IPS DF 19.7 (cell line): Measurements from ENCODE around the gene SRBD1.

Experiments
- DNase-seq: peaks from one replicate; pipeline ENCODE4 v3.0.0-alpha.2; 2013; ENCODE audit warnings: low read depth, low spot score

SRBD1 gene

DNA sequence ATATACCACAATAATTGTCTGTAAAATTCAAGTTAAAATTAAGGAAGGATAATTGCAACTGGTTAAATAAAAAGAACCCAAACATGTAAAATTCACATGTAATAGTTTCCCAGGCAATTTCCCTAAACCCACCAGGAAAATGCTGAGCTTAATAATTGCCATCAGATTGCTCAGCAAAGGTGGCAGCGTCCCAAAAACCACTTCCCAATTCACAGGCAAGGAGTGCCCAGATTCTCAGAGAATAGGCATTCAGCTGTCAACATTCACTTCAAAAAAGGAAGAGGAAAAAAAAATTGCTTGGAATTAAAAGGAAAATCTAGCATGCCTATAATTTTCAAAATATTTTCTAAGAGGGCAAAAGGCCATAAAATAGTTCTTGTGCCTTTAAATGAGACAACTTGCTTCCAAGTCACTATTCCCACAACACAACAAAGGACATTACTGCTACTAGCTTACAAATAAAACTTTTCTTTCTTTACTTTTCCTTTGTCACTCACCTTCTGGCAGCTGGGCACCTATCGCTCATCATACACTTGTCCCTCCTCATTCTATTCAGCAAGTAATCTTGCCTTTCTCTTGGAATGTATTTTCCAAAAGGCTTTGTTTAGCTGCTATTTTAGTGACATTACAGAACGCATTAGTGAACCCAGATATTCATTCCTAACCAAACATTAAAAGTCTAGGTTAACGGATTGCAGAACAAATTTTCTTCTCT lies 15.2 kb downstream of the SRBD1 start:
- DNase-seq, result no peak

DNA sequence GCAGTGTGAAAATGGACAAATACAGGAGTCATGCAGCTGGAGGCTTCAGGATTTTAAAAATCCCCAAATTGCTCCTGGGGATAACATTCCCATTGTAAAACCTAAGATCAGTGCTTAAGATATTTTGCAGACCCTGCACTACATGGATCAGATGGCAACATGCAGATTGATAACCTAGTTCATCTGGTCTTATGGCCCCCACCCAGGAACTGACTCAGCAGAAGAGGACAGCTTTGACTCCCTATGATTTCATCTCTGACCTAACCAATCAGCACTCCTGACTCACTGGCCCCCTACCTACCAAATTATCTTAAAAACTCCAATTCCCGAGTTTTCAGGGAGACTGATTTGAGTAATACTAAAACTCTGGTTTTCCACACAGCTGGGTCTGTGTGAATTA lies 20.0 kb downstream of the SRBD1 start:
- no peak for DNase-seq

DNA sequence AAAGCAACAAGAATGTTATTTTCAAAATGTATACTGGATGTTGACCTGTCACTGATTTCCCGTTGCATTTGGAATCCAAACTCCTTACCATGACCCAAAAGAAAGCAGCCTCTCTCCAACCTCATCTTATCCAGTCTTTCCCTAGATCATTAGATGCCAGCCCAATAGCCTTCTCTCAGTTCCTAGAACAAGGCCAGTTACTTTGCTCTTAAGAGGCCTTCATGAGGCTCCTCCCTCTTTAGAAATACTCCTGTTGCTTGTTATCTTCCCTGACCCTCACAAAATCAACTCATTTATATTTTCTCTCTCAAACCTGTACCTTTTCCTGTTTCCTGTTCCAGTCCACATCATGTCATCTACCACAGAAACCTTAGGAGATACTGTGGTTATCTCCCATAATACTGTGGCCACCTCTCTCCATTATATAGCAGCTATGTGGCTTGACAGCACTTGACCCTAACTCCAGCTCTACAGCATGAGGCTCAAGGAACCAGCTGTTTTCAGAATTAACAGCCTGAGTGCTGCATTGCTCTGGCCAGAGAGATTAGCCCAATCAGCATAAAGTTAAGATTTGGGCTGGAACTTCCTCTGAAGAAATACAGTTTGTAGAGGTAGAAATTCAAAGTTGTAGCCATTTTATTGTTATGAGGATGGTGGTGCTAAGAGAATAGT lies 22.8 kb downstream of the SRBD1 start:
- DNase-seq, result no peak

DNA sequence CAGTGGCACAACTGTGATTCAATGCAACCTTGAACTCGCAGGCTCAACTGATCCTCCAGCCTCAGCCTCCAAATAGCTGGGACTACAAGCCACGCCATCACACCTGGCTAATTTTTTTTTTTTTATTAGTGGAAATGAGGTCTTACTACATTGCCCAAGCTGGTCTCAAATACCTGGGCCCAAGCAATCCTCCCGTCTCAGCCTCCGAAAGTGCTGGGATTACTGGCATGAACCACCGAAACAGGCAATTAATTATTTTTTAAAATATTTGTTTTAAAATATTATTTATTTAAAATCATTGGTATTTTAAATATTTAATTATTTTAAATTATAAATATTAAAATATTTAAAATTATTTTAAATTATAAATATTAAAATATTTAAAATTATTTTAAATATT lies 24.5 kb downstream of the SRBD1 start:
- no peak for DNase-seq

DNA sequence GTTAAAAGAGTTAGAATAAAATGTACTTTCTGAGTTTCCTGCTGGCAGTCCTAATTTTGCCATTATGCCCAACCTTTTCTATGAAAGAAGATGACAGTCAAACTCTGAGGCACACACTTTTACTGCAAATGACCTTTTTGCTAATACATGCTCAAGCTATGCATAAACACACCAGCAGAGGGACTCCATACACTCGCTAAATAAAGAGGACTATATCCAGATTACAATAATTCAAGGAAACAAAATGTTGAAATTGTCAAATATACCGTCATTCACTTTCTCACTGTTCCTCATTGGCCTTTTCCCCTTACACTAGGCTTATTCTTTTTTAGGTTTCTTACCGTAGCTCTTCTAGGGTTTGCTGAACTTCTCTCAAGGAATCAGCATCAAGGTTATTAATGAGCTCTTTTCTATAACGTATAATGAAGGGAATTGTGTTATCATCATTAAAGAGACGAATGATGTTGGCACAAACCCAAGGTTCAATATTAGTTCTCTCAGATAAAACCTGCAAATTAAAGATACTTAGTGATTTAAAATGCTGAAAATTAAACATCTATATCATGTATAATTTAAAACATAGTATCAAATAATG lies 25.7 kb downstream of the SRBD1 start:
- no peak for DNase-seq

DNA sequence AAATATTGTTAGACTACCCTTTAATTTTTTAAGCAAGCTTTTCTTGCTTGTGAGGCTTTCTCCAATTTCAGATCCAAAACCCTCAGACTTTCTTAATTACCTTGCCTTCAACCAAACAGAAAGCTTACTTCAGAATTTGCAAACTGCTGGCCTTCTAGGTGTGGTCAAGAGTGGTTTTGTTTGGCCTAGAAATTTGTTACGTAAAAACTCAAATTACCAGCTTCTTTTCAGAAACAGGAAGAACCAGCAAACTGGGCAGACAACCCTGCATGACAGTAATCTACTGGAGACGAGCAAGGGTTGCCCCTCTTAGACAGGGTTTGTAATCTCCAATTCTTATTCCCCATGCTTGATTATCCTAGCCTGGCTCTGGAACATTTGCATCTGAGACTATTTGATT lies 27.1 kb downstream of the SRBD1 start:
- no peak for DNase-seq

DNA sequence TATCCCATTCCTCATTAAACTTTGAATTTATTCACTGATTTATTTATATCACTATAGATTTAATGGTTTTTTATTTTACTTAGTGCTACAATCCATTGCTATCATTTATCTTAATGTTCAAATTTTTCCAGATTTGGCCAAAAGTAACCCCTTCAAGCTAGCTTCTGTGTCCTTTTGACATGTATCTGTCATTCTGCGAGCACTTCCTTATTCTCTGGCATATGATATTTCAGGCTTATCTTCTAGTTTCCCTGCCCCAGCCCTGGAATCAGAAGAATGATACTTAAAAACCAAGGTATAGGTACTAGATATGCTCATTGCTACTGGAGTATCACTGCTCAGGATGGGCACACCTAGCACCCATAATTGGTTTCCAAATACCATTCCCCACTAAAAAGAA lies 28.5 kb downstream of the SRBD1 start:
- no peak for DNase-seq

DNA sequence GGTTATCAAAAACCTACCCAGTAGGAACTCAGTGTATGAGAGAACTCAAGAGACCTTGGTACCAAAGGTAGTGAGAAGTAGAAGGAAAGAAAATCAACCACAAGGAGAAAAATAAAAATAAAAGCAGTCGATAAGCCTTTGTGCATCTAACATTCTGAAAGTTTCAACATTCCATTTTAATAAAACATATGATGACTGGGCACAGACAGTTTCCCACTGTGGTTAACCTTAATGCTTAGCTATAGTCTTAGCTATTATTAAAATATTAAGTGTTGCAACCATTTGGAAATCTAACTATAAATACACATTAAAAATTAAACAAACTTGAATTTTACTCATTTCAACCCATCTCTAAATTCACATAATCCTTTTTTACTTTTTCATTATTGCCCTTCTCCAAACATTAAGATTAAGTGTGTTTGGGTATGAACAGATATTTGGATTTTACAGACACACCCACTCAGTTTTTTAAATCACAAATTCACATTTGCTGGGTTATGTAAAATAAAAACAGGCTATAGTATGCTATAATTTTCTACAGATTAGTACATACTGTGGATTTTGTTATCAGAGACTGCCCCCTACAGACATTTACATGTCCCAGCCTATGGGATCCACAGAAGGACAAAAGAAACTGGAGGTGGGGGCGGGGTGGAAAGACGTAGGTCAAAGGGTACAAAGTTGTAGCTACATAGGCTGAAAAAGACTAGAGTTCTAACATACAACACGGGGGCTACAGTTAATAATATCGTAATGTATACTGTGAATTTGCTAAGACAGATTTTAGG lies 32.8 kb downstream of the SRBD1 start:
- DNase-seq, result no peak

DNA sequence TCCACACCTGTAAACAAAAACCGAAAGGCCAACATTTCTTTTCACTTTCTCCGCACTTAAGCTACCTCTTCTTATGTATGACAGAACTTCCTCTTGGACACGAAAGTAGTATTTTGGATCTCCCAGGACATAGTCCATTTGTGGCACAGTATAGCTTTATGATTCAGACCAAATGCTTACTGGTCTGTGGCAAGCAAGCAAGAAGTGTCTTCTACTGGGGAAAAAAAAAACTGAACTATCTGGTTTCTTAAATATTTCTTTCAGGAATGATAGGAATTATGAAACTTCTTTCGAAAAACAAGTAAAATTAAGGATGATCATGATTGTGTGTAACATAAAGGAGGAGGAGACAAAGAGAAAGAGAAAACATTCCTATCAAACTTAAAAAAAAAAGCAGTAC lies 33.6 kb downstream of the SRBD1 start:
- no peak for DNase-seq

DNA sequence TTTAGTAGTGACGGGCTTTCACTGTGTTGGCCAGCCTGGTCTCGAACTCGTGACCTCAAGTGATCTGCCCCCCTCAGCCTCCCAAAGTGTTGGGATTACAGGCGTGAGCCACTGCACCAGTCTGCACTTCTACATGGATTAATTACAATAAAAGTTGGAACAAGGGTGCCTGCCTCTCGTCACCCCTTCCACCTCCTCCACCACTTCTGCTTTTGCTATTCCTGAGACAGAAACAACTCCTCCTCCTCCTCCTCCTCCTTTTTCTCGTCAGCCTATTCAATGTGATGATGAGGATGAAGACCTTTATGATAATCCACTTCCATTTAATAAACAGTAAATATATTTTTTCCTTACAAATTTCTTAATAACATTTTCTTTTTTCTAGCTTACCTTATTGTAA lies 35.2 kb downstream of the SRBD1 start:
- DNase-seq, result no peak

DNA sequence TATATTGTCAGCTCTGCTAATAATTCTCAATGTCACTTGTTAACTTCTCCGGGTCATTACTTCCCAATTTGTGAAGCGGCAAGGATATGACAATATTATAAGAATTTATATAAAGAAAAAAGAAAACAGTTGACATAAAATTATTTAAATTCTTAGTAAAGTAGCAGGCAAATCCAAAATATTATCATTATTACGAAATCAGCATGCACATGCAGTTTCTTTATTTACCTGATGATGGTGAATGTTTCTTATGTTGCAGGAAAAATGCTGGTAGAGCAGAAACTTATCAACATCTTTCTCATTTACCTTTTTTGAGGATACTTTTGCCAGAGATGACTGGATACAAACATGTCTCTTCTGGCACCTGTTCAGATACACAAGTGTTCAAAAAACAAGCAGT lies 38.1 kb downstream of the SRBD1 start:
- DNase-seq, result no peak

DNA sequence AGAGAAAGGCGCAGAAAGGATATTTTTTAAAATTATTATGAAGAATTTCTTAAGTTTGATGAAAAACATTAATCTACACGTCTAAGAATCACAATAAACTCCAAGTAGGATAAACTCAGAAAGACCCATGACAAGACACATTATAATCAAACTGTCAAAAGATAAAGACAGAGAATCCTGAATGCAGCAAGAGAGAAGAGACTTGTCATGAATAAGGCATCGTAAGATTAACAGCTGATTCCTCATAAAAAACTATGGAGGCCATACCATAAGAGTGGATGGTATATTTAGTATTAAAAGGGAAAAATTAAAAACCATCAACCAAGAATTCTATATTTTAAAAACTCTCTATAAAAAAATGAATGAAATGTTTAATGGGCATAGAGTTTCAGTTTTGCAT lies 39.1 kb downstream of the SRBD1 start:
- DNase-seq, result no peak

DNA sequence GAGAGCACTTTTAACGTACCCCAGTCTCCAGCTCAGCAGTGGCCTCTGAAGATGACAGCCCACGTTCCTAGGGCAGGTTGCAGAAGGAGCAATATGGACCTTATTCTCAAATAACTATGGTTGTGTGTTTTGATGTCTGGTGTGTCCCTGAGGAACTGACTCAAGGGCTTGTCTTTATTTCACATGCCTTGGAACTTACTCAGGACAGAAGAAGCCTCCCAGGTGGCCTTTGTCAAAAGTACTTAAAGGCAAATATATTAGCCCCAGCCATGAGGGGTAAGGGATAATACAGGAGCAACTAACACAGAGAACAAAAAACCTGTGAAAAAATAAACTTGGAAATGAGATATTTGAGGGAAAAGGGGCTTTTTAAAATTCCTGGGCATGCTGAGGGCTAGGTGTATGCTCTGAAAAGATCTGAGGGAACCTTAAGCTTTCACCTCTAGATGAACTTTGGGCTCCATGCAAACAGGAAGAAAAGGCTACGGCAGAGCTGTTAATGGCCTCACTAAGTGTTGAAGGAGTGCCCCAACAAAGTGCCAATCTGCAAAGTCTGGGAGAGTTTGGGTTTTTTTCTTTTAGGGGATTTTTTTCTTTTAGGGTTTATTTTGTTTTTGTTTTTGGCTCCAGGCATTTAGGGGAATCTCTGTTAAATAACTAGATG lies 40.3 kb downstream of the SRBD1 start:
- DNase-seq, result no peak

DNA sequence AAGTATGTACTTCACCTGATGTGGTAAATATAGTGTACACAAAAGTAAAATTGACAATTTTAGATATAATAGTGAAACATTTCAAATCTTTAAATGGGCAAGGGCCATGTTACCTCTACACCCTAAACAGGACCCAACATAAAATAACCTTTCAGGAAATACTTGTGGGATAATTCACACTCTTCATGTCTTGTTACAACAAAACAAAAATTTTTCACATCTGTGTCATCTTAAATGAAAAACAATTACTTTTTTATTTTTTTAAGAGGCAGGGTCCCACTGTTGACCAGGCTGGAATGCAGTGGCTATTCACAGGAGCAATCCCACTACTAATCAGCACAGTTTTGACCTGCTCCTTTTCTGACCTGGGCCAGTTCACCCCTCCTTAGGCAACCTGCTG lies 42.1 kb downstream of the SRBD1 start:
- no peak for DNase-seq

DNA sequence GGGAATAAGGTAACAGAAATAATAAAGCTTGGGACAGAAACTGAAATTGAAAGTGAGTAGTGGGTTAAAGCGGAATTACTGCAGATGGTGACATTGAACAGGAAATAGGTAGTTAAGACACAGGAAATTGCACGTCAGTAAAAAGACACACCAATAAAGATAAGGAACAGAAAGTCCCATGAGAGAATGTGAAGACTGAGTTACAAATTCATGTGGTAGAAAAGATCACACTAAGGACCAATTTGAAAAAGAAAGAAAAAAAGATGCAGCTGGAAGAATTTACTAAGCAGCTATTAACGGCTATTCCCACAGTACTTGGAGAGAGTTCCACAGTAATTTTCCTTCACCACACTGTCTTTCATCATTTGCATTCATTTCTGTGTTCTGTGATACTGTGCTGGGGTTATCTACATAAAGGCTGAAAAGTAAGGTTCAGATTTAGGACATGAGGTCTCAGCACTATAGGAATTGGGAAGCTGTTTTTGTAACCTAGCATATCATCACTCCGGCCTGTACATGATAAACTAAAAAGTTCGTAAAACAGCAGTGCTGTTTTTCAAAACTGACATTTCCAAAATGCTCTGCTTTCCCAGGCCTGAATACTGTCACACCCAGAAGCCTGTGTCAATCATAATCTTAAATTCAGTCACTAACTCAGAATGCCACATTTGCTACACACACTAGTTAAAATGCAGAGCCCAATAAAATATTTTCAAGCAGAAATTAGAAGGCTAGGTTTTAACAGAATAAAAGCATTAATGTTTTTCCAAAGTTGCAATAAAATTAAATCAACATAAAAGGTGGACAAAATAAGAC lies 42.9 kb downstream of the SRBD1 start:
- no peak for DNase-seq

DNA sequence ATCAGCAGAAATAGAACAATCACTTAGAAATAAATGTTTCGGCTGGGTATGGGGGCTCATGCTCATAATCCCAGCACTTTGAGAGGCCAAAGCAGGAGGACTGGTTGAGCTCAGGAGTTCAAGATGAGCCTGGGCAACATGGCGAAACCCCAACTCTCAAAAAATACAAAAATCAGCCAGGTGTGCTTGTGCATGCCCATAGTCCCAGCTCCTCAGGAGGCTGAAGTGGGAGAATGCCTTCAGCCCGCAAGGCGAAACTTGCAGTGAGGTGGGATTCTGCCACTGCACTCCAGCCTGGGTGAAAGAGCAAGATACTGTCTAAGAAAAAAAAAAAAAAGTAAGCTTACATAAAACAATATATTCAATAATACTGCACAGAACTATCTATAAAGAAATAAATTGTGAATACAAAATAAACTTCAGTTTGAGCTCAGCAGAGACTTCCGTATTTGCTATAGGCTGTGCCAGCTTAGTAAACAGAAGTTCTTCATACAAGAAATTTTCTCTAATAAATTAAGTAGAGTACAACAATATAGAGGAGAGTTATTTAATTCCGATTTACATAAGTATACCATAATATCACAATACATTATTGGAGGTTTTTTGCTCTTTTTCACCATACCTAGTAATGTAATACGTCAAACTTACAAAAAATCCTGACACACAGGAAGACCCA lies 43.6 kb downstream of the SRBD1 start:
- DNase-seq, result no peak

DNA sequence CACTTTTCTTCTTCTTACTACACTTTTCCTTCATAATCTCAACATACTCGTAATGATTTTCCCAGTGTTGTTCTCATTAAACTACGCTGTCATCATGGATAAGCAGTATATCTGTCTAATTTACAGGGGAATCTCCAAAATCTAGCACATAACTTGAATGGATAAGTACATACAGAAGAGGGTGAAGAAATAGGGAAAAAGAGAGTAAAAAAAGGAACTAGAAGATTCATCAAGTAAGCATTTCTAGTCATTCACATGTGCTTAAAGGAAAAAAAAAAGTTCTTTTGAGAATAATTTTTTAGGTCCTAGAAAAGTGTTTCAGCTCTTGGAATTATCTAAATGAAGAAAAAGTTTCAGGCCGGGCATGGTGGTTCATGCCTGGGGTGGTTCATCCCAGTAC lies 51.6 kb downstream of the SRBD1 start:
- no peak for DNase-seq

DNA sequence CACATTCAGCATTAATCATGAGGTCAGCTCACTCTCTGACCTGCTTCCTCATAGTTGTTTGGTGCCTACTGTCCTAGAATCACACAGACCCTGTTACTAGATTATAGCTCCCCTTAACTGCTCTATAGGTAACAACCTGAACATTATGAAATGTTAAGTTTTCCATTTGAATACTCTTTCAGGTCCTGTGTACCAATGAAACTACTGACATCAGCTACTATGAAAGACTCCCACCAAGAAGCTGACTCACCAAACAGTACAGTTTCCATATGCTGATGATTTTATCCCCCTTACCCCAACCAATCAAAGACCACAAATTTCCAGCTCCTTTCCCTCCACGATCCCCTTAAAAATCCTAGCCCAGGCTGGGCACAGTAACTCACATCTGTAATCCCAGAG lies 56.3 kb downstream of the SRBD1 start:
- no peak for DNase-seq

DNA sequence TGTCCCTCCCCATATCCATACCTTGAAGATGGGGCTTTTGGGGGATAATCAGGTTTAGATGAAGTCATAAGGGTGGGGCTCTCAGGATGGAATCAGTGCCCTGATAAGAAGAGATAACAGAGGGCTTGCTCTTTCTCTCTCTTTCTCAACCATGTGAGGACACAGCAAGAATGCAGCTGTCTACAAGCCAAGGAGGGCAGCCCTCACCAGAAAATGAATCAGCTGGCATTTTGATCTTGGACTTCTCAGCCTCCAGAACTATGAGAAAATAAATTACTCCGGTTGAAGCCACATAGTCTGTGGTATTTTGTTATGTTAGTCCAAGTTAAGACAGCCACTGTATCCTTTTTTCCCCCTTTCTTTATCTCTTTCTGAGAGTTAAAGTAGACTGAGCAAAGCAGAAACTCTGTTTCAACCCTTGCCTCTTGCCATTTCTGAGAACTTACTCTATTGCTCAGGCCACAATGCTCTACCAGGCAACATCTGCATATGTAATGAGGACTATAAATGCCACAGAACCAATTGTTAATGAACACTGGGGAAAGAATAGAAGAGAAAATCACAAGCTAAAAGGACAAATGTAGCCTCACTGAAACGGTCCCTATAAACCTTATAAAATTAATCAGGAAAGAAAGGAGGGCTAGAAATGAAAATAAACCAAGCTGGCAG lies 56.9 kb downstream of the SRBD1 start:
- DNase-seq, result no peak

DNA sequence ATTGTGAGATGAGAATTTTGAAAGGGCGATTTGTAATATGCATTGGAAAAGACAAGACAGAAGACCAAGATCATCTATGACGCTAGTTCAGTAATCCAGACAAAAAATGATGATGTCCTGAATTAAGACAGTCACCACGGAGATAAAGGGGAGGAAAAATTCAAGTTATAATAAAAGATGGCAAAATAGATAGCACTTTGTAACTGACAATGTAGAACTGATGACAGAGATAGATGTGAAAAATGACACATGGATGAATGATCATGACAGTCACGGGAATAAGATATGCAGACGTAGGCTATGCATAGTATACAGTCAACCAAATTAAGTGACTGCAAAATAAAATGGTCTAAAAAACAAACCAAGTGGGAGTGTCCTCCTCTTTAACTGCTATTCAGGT lies 59.2 kb downstream of the SRBD1 start:
- DNase-seq, result no peak
